Small intestine (tissue), 4 donors: ENCODE data around the gene KLK1. TPM values are rescaled to one million over a fixed set of nuclear protein-coding genes. Genes with fewer than 3 reads are reported as not detected.

Source experiments
- polyA plus RNA-seq, 4 donors: library from polyadenylated mRNA; stranded (reverse) in 3 of 4; unstranded in 1 of 4; fragments of 200-250 nt in 3 of 4; fragments of 120-200 nt in 1 of 4; gene quantifications; one replicate each; pipeline versions ENCODE4 v1.2.1 to v1.2.3, GENCODE V29; 2013
- donor health status: healthy with polysubstance abuse.
- donor health status: Bipolar disorder and iron deficiency.
- donor health status: healthy.

Gene KLK1
- polyA plus RNA-seq, 4 donors = 12.5 to 48.9 (median 29.8) TPM

Other genes with a start within 250 kb of the KLK1 start
- gene SYT3, start 183.9 kb downstream of the KLK1 start, polyA plus RNA-seq = under 1 TPM in 2 of 4 donors, not detected in 2; 0.15 to 0.57 TPM
- gene C19orf81, start 174.3 kb downstream of the KLK1 start, polyA plus RNA-seq = under 1 TPM in 1 of 4 donors, not detected in 3; 0.19 TPM
- gene SHANK1, start 104.0 kb downstream of the KLK1 start, polyA plus RNA-seq = 1 to 10 TPM in 1 of 4 donors, under 1 TPM in 2, not detected in 1; under 0.01 to 1.4 (median 0.46) TPM
- gene CLEC11A, start 100.4 kb downstream of the KLK1 start, polyA plus RNA-seq = 10 to 100 TPM in 1 of 4 donors, 1 to 10 TPM in 2, not detected in 1; 1.4 to 11.4 (median 4.7) TPM
- gene GPR32, start 53.3 kb downstream of the KLK1 start, polyA plus RNA-seq = not detected
- under 1 TPM in 1 of 4 donors, not detected in 3; 0.03 TPM for gene ACP4, start 33.4 kb downstream of the KLK1 start, polyA plus RNA-seq
- gene KLK15, start 9.8 kb upstream of the KLK1 start, polyA plus RNA-seq = under 1 TPM in 1 of 4 donors, not detected in 3; 0.24 TPM
- 1 to 10 TPM in 2 of 4 donors, under 1 TPM in 2; 0.07 to 1.6 (median 0.69) TPM for gene KLK3, start 31.1 kb upstream of the KLK1 start, polyA plus RNA-seq
- gene KLK2, start 49.7 kb upstream of the KLK1 start, polyA plus RNA-seq = under 1 TPM in 2 of 4 donors, not detected in 2; 0.03 to 0.12 TPM
- not detected for gene KLK4, start 87.6 kb upstream of the KLK1 start, polyA plus RNA-seq
- under 1 TPM in 1 of 4 donors, not detected in 3; 0.10 TPM for gene KLK5, start 129.3 kb upstream of the KLK1 start, polyA plus RNA-seq
- gene KLK6, start 145.8 kb upstream of the KLK1 start, polyA plus RNA-seq = under 1 TPM in 2 of 4 donors, not detected in 2; 0.03 to 0.07 TPM
- gene KLK7, start 160.1 kb upstream of the KLK1 start, polyA plus RNA-seq = under 1 TPM in 1 of 4 donors, not detected in 3; 0.07 TPM
- under 1 TPM in 1 of 4 donors, not detected in 3; 0.12 TPM for gene KLK8, start 177.8 kb upstream of the KLK1 start, polyA plus RNA-seq
- 1 to 10 TPM in 1 of 4 donors, under 1 TPM in 2, not detected in 1; 0.10 to 1.7 (median 0.81) TPM for gene KLK10, start 195.9 kb upstream of the KLK1 start, polyA plus RNA-seq
- 1 to 10 TPM in 2 of 4 donors, under 1 TPM in 2; 0.67 to 1.4 (median 0.90) TPM for gene KLK11, start 202.8 kb upstream of the KLK1 start, polyA plus RNA-seq
- gene KLK12, start 211.2 kb upstream of the KLK1 start, polyA plus RNA-seq = 10 to 100 TPM in 1 of 4 donors, 1 to 10 TPM in 2, not detected in 1; 1.4 to 10.6 (median 2.7) TPM
- gene KLK13, start 241.3 kb upstream of the KLK1 start, polyA plus RNA-seq = 1 to 10 TPM in 3 of 4 donors, under 1 TPM in 1; 0.13 to 5.9 (median 2.5) TPM